ENCODE measurements around the gene COP1.

The COP1 gene

DNA sequence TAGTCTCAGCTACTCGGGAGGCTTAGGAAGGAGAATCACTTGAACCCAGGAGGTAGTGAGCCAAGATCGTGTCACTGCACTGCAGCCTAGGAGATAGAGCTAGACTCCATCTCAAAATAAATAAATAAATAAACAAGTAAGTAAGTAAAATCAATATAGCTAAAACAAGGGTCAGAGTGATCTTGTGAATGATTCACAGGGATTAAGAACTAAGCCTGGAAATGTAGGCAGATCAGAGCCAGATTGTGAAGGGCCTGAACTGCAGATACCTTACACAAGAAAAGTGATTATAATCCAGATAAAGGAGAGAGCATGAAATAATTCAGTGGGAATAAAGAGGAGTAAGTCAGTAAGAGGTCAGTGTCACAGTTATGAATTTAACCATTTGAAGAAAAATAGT is 41.5 kb downstream of the COP1 start:
- Histone ChIP-seq H3K4me1 (ENCODE audit: insufficient read depth, low read length) (peaks cover 9% of the 10 kb centered on the region; the same call in 1 of the 2 replicates), H3K4me3 (ENCODE audit: low read length) (no peak overlapping the region), H3K9ac (ENCODE audit: low read depth, low read length) (no peak overlapping the region), H3K36me3 (ENCODE audit: insufficient read depth, low read length) (peaks cover 37% of the 10 kb centered on the region), H3K27me3 (ENCODE audit: insufficient read depth, low read length) (no peaks in the 10 kb centered on the region), H3K27ac (ENCODE audit: low read depth, low read length) (no peak overlapping the region), H3K9me3 (ENCODE audit: insufficient read depth, low read depth, low read length) (no peaks in the 10 kb centered on the region)
- 95% methylated on average over 2 of the region's 2 CpGs for WGBS

DNA sequence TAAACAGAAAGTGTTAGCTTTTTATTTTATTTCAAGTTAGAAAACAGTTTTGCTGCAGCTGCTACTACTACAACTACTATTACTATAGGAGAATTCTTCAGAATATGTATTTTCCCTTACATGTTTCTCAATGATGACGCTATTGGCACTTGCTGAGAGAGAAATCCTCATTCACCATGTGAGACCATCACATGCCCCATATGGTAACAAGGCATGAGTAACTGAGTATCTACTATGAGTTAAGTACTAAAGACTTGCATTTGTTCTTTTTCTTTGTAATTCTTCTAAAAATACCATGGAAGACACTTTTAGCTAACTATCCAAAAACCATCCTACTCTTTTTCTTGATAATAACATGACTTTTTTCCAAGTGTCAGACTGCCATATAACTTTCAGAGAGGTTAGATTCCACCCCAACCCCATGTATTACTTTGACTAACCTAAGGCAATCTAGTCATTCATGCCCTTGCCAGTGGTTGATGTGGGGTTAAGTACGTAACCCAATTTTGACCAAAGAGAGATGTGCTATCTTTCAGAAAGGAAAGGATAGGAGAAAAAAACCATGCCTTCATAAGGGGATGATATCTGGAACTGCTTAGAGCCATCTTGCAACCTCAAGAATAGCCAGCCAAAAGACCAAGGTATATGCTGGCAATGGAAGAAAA is 42.9 kb downstream of the COP1 start:
- Histone ChIP-seq H3K9ac (ENCODE audit: low read depth, low read length) (no peak overlapping the region), H3K27me3 (ENCODE audit: insufficient read depth, low read length) (no peaks in the 10 kb centered on the region), H3K4me1 (ENCODE audit: insufficient read depth, low read length) (peaks cover 6% of the 10 kb centered on the region; the same call in 1 of the 2 replicates), H3K4me3 (ENCODE audit: low read length) (no peak overlapping the region), H3K36me3 (ENCODE audit: insufficient read depth, low read length) (peaks cover 37% of the 10 kb centered on the region), H3K27ac (ENCODE audit: low read depth, low read length) (no peak overlapping the region), H3K9me3 (ENCODE audit: insufficient read depth, low read depth, low read length) (peaks cover 3% of the 10 kb centered on the region; the same call in 1 of the 2 replicates)
- whole genome bisulfite sequencing: 98% methylated on average over 2 of the region's 2 CpGs

DNA sequence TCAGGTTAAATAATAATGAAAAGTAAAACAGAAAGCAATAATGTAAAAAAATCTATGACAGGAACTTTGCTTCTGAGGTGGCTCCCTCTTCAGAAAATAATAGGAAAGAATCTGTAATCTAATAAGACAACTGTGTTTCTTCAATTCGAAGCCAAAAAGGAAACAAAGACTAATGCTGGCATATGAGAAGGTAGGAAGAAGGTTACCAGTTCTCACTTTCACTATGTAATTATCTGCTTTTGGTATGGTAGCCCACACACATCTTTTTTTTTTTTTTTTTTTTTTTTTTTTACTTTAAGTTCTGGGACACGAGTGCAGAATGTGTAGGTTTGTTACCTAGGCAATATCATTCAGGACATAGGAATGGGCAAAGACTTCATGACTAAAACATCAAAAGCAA is 47.1 kb downstream of the COP1 start:
- H3K9me3 ChIP-seq (ENCODE audit: insufficient read depth, low read depth, low read length): peaks cover 22% of the 10 kb centered on the region; the same call in 1 of the 2 replicates
- peaks cover 54% of the 10 kb centered on the region for H3K36me3 ChIP-seq (ENCODE audit: insufficient read depth, low read length)
- H3K4me1 ChIP-seq (ENCODE audit: insufficient read depth, low read length): peaks cover 4% of the 10 kb centered on the region; the same call in 1 of the 2 replicates
- H3K9ac ChIP-seq (ENCODE audit: low read depth, low read length): no peak overlapping the region
- no peak overlapping the region for H3K4me3 ChIP-seq (ENCODE audit: low read length)
- 79% methylated on average over 2 of the region's 2 CpGs for WGBS
- no peak overlapping the region for H3K27ac ChIP-seq (ENCODE audit: low read depth, low read length)
- H3K27me3 ChIP-seq (ENCODE audit: insufficient read depth, low read length): no peaks in the 10 kb centered on the region

DNA sequence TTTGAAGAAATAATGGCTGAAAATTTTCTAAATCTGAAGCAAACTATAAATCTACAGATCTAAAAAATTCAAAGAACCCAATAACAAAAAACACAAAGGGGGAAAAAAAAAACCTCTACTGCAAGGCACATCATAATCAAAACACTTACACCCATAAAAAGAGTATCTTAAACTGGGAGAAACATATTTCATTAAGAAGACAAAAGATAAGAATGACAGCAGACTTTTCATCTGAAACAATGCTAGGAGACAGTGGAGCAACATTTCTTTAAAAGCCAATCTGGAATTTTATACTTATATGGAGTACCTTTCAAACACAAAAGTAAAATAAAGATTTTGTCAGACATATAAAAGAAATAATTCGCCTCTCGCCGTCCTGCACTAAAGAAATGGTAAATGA is 49.1 kb downstream of the COP1 start:
- H3K9me3 ChIP-seq (ENCODE audit: insufficient read depth, low read depth, low read length): peaks cover 22% of the 10 kb centered on the region; the same call in 1 of the 2 replicates
- no peak overlapping the region for H3K4me3 ChIP-seq (ENCODE audit: low read length)
- H3K36me3 ChIP-seq (ENCODE audit: insufficient read depth, low read length): peaks cover 56% of the 10 kb centered on the region
- no peak overlapping the region for H3K27ac ChIP-seq (ENCODE audit: low read depth, low read length)
- no peak overlapping the region for H3K9ac ChIP-seq (ENCODE audit: low read depth, low read length)
- WGBS: no CpG with 5 or more reads among the region's 3 CpGs
- H3K27me3 ChIP-seq (ENCODE audit: insufficient read depth, low read length): no peaks in the 10 kb centered on the region
- H3K4me1 ChIP-seq (ENCODE audit: insufficient read depth, low read length): peaks cover 4% of the 10 kb centered on the region; the same call in 1 of the 2 replicates

DNA sequence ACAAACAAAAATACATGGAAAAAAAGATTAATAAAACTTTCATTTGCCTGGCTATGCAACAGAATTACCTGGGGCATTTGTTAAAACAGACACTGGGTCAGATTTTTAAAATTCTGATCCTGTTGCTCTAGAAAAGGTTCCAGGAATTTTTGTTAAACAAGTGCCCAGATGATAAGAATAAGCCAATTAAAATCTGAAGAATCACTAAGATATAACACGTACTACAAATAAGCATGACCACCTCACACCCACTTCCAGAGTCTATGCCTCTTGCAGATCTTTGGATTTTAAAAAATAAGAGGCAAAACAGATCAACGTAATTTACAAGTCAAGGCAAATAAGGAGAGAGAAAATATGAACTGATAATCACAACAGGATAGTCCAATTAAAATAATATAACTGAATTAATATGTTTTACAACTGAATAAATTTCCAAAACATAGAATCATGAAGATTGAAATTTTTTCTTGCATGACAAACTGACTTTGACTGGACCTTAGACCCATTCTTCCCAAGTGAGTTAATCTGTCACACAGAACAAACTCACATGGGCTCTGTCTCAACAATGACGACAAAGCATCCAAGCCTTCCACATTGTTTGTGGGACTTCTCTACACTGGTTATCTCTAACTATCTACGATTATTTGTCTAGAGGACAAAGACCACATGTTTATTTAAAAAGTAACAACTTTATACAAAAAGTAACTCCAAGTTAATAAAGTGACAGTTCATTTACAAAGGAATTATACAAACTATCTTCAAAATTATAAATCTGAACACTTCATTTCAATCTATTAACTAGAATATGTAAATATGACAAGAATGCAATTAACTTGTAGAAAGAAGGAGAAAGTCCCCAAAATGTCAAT is 56.9 kb downstream of the COP1 start:
- no peak overlapping the region for H3K27ac ChIP-seq (ENCODE audit: low read depth, low read length)
- H3K36me3 ChIP-seq (ENCODE audit: insufficient read depth, low read length): peaks cover 27% of the 10 kb centered on the region
- 92% methylated on average over 3 of the region's 4 CpGs for WGBS

DNA sequence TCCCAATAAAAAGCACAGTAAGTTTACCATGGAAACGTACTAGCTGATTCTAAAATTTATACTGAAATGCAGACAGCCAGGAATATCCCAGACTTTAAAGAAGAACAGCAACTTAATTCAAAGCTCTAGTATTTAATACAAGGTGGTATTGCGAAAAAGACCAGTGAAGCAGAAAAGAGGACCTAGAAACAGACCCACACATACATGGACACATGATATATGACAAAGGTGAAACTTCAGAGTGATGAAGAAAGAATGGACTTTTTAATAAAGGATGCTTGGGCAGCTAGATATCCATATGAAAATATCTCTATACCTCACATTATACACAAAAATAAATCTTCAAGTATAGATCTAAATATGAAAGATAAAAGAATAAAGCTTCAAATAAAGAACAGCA is 62.6 kb downstream of the COP1 start:
- WGBS: 94% methylated on average over 1 of the region's 2 CpGs
- 0 out of 2 replicates have a peak, but pooled peaks cover 2% of the 10 kb centered on the region for H3K9me3 ChIP-seq (ENCODE audit: insufficient read depth, low read depth, low read length)
- no peaks in the 10 kb centered on the region for H3K4me1 ChIP-seq (ENCODE audit: insufficient read depth, low read length)
- no peak overlapping the region for H3K9ac ChIP-seq (ENCODE audit: low read depth, low read length)
- peaks cover 12% of the 10 kb centered on the region for H3K36me3 ChIP-seq (ENCODE audit: insufficient read depth, low read length)
- H3K27ac ChIP-seq (ENCODE audit: low read depth, low read length): no peak overlapping the region
- no peak overlapping the region for H3K4me3 ChIP-seq (ENCODE audit: low read length)
- H3K27me3 ChIP-seq (ENCODE audit: insufficient read depth, low read length): no peaks in the 10 kb centered on the region

More for the DNA sequence above, 56.9 kb downstream of the COP1 start:
- H3K4me1 ChIP-seq (ENCODE audit: insufficient read depth, low read length): 0 out of 2 replicates have a peak, but pooled peaks cover 5% of the 10 kb centered on the region
- H3K4me3 ChIP-seq (ENCODE audit: low read length): no peak overlapping the region
- no peaks in the 10 kb centered on the region for H3K9me3 ChIP-seq (ENCODE audit: insufficient read depth, low read depth, low read length)
- no peaks in the 10 kb centered on the region for H3K27me3 ChIP-seq (ENCODE audit: insufficient read depth, low read length)
- no peak overlapping the region for H3K9ac ChIP-seq (ENCODE audit: low read depth, low read length)

DNA sequence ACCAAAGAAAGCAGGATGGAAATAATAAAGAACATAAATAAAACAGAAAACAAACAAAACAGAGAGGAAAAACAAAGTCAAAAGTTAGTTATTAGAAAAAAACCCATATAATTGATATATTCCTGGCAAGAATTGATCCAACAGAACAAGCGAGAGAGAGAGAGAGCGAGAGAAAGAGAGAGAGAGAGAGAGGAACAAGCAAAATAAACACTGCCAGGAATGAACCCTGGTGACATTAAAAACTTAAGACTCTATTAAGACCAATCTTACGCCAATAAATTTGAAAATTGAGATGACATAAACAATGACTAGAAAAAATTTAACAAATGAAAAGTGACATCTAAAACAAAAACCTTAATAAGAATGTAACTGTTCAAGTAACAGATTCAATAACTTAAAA is 64.1 kb downstream of the COP1 start:
- Histone ChIP-seq H3K36me3 (ENCODE audit: insufficient read depth, low read length) (peaks cover 12% of the 10 kb centered on the region), H3K4me1 (ENCODE audit: insufficient read depth, low read length) (no peaks in the 10 kb centered on the region), H3K9ac (ENCODE audit: low read depth, low read length) (no peak overlapping the region), H3K27me3 (ENCODE audit: insufficient read depth, low read length) (no peaks in the 10 kb centered on the region), H3K27ac (ENCODE audit: low read depth, low read length) (no peak overlapping the region), H3K4me3 (ENCODE audit: low read length) (no peak overlapping the region), H3K9me3 (ENCODE audit: insufficient read depth, low read depth, low read length) (0 out of 2 replicates have a peak, but pooled peaks cover 2% of the 10 kb centered on the region)
- 93% methylated on average over 2 of the region's 3 CpGs for WGBS

DNA sequence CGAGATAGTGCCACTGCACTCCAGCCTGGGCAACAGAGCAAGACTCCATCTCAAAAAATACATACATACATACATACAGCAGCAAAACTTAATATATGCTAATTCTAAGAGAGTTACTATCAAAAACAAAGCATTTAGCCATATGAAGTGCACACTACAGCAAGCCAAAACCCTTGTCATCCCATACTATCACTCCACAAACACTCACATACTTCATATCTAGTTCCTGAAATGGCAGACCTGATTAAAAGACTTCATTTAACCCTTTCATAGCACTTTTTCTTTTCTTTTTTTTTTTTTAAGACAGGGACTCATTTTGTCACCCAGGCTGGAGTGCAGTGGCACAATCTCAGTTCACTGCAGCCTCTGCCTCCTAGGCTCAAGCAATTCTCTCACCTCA is 65.6 kb downstream of the COP1 start:
- no peak overlapping the region for H3K27ac ChIP-seq (ENCODE audit: low read depth, low read length)
- WGBS: 93% methylated on average over 1 of the region's 1 CpG
- peaks cover 4% of the 10 kb centered on the region; the same call in 1 of the 2 replicates for H3K36me3 ChIP-seq (ENCODE audit: insufficient read depth, low read length)
- H3K4me3 ChIP-seq (ENCODE audit: low read length): no peak overlapping the region
- no peaks in the 10 kb centered on the region for H3K4me1 ChIP-seq (ENCODE audit: insufficient read depth, low read length)
- H3K9me3 ChIP-seq (ENCODE audit: insufficient read depth, low read depth, low read length): 0 out of 2 replicates have a peak, but pooled peaks cover 2% of the 10 kb centered on the region
- H3K27me3 ChIP-seq (ENCODE audit: insufficient read depth, low read length): no peaks in the 10 kb centered on the region
- no peak overlapping the region for H3K9ac ChIP-seq (ENCODE audit: low read depth, low read length)

DNA sequence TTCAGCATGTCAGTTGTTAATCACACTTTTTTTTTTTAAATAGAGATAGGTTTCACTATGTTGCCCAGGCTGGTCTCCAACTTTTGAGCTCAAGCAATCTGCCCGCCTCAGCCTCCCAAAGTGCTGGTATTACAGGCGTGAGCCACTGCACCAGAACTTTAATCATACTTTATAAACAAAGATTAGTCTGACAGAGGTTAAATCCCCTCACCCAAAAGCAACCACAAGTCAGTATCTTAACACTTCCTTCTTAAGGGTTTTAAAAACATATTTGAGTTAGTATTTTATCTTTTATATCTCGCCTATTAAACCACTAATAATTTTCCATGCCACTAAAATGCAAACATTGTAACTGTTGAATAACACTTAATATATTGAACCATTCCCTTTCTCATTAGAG is 70.2 kb downstream of the COP1 start:
- peaks cover 18% of the 10 kb centered on the region for H3K36me3 ChIP-seq (ENCODE audit: insufficient read depth, low read length)
- H3K27me3 ChIP-seq (ENCODE audit: insufficient read depth, low read length): no peaks in the 10 kb centered on the region
- no peak overlapping the region for H3K27ac ChIP-seq (ENCODE audit: low read depth, low read length)
- no peaks in the 10 kb centered on the region for H3K4me1 ChIP-seq (ENCODE audit: insufficient read depth, low read length)
- H3K9me3 ChIP-seq (ENCODE audit: insufficient read depth, low read depth, low read length): no peaks in the 10 kb centered on the region
- no peak overlapping the region for H3K9ac ChIP-seq (ENCODE audit: low read depth, low read length)
- no peak overlapping the region for H3K4me3 ChIP-seq (ENCODE audit: low read length)
- 95% methylated on average over 2 of the region's 3 CpGs for WGBS

DNA sequence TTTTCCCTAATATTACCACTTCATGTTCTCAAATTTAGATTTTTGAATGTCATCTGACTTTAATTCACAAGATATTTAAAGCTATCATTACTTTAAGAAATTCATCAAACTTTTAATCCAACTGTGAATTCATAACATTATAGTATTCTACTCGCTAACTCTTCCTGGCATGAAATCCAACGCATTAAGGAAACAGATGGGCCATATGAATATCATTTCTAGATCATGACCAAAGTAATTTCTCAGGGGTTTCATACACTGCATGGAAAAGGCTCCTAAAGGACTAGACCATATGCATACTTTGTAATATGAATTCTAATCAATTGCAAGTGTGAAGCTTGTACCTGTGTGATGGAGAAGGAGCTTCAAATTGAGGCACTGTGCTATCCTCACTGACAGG is 72.4 kb downstream of the COP1 start:
- Histone ChIP-seq H3K27me3 (ENCODE audit: insufficient read depth, low read length) (no peaks in the 10 kb centered on the region), H3K27ac (ENCODE audit: low read depth, low read length) (no peak overlapping the region), H3K36me3 (ENCODE audit: insufficient read depth, low read length) (peaks cover 18% of the 10 kb centered on the region), H3K9me3 (ENCODE audit: insufficient read depth, low read depth, low read length) (no peaks in the 10 kb centered on the region), H3K4me1 (ENCODE audit: insufficient read depth, low read length) (no peaks in the 10 kb centered on the region), H3K9ac (ENCODE audit: low read depth, low read length) (no peak overlapping the region), H3K4me3 (ENCODE audit: low read length) (no peak overlapping the region)
- 98% methylated on average over 2 of the region's 2 CpGs for WGBS

DNA sequence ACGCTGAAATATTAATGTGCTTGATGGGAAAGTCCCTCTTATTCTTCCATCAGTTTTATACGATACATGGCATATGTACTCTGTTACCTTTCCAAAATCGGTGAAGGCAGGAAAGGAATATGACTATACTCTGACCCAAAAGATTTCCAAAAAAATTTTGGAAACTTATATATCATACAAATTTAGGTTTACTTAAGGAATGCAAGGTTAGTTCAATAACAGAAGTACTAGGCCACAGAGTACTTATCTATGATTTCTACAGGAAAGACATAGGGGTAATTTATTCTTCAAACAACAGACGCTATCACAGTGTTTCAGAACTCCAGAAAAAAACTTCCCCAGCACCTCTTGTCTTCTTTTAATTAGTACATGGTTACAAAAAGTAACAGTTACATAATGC is 84.8 kb downstream of the COP1 start:
- WGBS: 97% methylated on average over 3 of the region's 4 CpGs
- H3K27me3 ChIP-seq (ENCODE audit: insufficient read depth, low read length): no peaks in the 10 kb centered on the region

More for the DNA sequence above, 84.8 kb downstream of the COP1 start:
- no peak overlapping the region for H3K27ac ChIP-seq (ENCODE audit: low read depth, low read length)
- H3K36me3 ChIP-seq (ENCODE audit: insufficient read depth, low read length): peaks cover 2% of the 10 kb centered on the region; the same call in 1 of the 2 replicates
- no peaks in the 10 kb centered on the region for H3K9me3 ChIP-seq (ENCODE audit: insufficient read depth, low read depth, low read length)
- no peak overlapping the region for H3K9ac ChIP-seq (ENCODE audit: low read depth, low read length)
- no peaks in the 10 kb centered on the region for H3K4me1 ChIP-seq (ENCODE audit: insufficient read depth, low read length)
- H3K4me3 ChIP-seq (ENCODE audit: low read length): no peak overlapping the region

Measured in HUES64 (cell line).